NCI-H510A (cell line): ENCODE measurements around the gene POU2F1.

Source experiments
- DNase-seq: peaks from one replicate; lab custom pipeline; 2025; lab: John Stamatoyannopoulos, UW

POU2F1 gene

GRCh38 chr1:167442854-167443565 is 222.3 kb downstream of the POU2F1 start:
- DNase-seq: no peak

GRCh38 chr1:167443757-167444156 is 223.1 kb downstream of the POU2F1 start:
- DNase-seq: no peak

- no peak for DNase-seq
Measured at GRCh38 chr1:167446966-167447365, 226.3 kb downstream of the POU2F1 start.

GRCh38 chr1:167447521-167448136 is 226.9 kb downstream of the POU2F1 start:
- no peak for DNase-seq

GRCh38 chr1:167450843-167451242 is 230.2 kb downstream of the POU2F1 start:
- DNase-seq: no peak

GRCh38 chr1:167452483-167452882 is 231.8 kb downstream of the POU2F1 start:
- no peak for DNase-seq

- no peak for DNase-seq
Measured at GRCh38 chr1:167453123-167453522, 232.4 kb downstream of the POU2F1 start.

- DNase-seq: no peak
Measured at GRCh38 chr1:167454304-167454893, 233.7 kb downstream of the POU2F1 start.

GRCh38 chr1:167454894-167455785 is 234.5 kb downstream of the POU2F1 start:
- peak; percentile 58 for DNase-seq

GRCh38 chr1:167455786-167456446 is 235.2 kb downstream of the POU2F1 start:
- no peak for DNase-seq

- no peak for DNase-seq
Measured at GRCh38 chr1:167456524-167456923, 235.8 kb downstream of the POU2F1 start.

- DNase-seq: no peak
Measured at GRCh38 chr1:167456926-167457325, 236.2 kb downstream of the POU2F1 start.

GRCh38 chr1:167457936-167458584 is 237.4 kb downstream of the POU2F1 start:
- no peak for DNase-seq

- DNase-seq: no peak
Measured at GRCh38 chr1:167460836-167461235, 240.2 kb downstream of the POU2F1 start.

GRCh38 chr1:167462341-167462740 is 241.7 kb downstream of the POU2F1 start:
- DNase-seq: no peak

GRCh38 chr1:167463080-167463479 is 242.4 kb downstream of the POU2F1 start:
- no peak for DNase-seq

- no peak for DNase-seq
Measured at GRCh38 chr1:167463875-167464575, 243.3 kb downstream of the POU2F1 start.

- no peak for DNase-seq
Measured at GRCh38 chr1:167465018-167465417, 244.3 kb downstream of the POU2F1 start.

- DNase-seq: no peak
Measured at GRCh38 chr1:167465743-167466142, 245.1 kb downstream of the POU2F1 start.

- no peak for DNase-seq
Measured at GRCh38 chr1:167467126-167467710, 246.5 kb downstream of the POU2F1 start.
